Measurements from ENCODE around the gene GPBP1.
"Not testable (repeated sequence)": the region's sequence is repeated elsewhere in the genome, so short reads cannot be mapped to it uniquely, and the experiment has no call there.

The GPBP1 gene, protein sequence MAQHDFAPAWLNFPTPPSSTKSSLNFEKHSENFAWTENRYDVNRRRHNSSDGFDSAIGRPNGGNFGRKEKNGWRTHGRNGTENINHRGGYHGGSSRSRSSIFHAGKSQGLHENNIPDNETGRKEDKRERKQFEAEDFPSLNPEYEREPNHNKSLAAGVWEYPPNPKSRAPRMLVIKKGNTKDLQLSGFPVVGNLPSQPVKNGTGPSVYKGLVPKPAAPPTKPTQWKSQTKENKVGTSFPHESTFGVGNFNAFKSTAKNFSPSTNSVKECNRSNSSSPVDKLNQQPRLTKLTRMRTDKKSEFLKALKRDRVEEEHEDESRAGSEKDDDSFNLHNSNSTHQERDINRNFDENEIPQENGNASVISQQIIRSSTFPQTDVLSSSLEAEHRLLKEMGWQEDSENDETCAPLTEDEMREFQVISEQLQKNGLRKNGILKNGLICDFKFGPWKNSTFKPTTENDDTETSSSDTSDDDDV

GRCh38 chr5:57173319-57174127 lies at the start of gene GPBP1:
Gene GPBP1, plus strand, starts transcription at chr5:57174059. Its CDS starts 40,072 bp downstream, at chr5:57214131.
- DNase-seq: peak; percentile 100

- DNase-seq: no peak
These were observed 45.5 kb upstream of the GPBP1 start for GRCh38 chr5:57128325-57128724.

- DNase-seq: no peak
These were observed 40.3 kb upstream of the GPBP1 start for GRCh38 chr5:57133574-57133973.

DNA sequence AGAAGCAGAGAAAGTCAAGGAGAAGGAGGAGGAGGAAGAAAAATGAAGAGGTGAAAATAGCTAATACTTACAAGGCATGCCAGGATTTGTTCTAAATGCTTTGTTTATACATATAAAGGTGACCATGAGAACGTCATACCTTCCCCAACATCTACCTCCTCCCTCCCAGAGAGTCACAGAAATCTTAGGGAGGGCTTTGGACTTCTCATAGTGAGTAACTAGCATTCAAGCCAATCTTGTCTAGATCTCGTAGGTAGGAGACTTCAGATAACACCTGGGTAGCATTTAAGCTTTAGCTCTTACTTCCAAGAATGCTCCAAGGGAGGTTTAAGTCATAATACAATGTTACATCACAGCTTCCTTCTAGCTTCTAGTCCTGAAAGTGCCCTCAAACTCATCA lies 36.5 kb upstream of the GPBP1 start:
- no peak for DNase-seq

- DNase-seq: no peak
These were observed 21.5 kb upstream of the GPBP1 start for GRCh38 chr5:57152316-57152715.

GRCh38 chr5:57155033-57155432 lies 18.8 kb upstream of the GPBP1 start:
- DNase-seq: no peak

DNA sequence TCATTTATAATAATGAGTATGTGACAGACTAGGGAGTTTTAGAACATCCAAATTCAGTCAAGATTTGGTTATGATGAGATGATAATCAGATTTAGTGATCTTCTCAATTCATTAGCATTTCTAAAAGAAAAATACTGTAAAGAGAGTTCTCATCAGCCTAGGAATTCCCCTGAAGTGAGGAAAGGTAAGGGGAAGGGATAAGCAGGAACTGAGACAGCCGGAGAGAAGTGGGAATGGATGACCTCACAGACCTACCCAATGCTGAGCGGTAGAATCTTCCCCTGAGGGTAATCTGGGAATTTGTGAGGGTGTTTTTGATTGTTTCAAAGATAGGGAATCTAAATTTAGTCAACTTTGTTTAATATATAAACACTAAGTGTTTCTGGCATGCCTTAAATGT lies 16.7 kb upstream of the GPBP1 start:
- DNase-seq: peak; percentile 63

DNA sequence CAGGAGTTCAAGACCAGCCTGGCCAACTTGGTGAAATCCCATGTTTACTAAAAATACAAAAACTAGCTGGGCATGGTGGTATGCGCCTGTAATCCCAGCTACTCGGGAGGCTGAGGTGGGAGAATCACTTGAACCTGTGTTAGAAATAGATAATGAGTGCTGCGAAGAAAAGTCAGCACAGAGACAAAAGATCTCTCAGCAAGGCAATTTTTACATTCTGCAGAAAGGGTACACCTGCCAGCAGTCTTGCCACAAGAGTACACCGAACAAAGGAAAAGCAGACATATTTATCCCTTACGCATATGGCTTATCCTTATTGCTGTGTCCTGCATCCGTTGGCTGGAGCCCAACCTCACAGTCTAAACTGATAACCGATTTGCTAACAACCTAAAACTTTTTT lies 16.2 kb upstream of the GPBP1 start:
- no peak for DNase-seq

DNA sequence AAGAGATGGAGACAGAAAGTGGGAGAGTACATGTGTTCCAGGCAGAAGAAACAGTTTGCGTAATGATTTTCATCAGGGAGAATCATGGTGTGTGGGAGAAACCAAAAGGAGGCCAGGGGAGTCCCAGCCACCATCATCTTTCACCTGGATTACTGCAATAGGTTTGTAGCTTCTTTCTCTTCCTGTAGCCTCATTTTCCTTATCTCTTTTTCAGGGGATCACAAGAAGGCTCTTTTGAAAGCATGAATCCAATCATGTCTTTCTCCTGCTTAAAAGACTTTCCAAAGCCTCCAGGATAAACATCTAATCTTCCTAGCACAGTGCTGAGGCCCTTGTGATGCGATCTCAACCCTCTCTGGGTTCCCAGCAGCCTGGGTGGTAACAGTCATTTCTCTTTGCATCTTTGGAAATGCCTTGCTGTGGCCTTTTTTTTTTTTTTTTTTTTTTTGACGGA lies 10.3 kb upstream of the GPBP1 start:
- no peak for DNase-seq

- no peak for DNase-seq
These were observed 9.7 kb upstream of the GPBP1 start for GRCh38 chr5:57164124-57164523.

DNA sequence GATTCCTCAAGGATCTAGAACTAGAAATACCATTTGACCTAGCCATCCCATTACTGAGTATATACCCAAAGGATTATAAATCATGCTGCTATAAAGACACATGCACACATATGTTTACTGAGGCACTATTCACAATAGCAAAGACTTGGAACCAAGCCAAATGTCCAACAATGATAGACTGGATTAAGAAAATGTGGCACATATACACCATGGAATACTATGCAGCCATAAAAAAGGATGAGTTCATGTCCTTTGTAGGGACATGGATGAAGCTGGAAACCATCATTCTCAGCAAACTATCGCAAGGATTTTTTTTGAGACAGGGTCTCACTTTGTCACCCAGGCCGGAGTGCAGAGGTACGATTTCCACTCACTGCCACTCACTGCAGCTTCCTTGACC lies 8.7 kb upstream of the GPBP1 start:
- not testable (repeated sequence) for DNase-seq

DNA sequence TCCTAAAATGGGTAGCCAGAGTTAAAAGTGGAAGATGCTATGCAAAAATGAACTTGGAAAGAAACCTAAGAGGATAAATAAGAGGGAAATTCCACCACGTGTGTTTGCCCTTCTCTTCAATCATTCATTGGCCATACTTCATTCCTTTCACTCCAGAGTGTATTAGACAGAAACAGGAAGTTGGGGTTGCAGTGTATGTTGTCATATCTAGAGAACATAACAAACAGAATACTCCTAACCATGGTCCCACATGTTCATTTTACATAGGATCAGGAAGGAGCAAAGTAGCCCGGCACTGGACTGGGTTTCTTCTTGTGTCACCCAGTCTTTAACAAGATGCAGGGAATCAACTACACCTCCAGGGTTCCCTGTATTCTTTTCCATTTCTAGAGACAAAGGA lies 7.6 kb upstream of the GPBP1 start:
- peak; percentile 25 for DNase-seq

DNA sequence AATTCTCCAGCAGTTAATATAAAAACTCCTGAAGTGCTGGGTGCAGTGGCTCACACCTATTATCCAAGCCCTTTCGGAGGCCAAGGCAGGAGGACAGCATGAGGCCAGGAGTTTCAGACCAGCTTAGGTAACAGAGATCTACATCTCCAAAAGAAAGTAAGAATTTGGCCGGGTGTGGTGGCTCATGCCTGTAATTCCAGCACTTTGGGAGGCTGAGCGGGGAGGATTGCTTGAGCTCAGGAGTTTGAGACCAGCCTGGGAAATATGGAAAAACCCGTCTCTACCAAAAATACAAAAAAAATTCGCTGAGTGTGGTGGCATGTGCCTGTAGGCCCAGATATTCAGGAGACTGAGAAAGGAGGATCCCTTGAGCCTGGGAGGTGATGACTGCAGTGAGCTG lies 6.7 kb upstream of the GPBP1 start:
- no peak for DNase-seq

- DNase-seq: not testable (repeated sequence)
These were observed 3.7 kb upstream of the GPBP1 start for GRCh38 chr5:57170116-57170515.

- no peak for DNase-seq
These were observed 1.9 kb upstream of the GPBP1 start for GRCh38 chr5:57171816-57172465.

GRCh38 chr5:57172466-57173318 lies 1.2 kb upstream of the GPBP1 start:
- DNase-seq: peak; percentile 25

DNA sequence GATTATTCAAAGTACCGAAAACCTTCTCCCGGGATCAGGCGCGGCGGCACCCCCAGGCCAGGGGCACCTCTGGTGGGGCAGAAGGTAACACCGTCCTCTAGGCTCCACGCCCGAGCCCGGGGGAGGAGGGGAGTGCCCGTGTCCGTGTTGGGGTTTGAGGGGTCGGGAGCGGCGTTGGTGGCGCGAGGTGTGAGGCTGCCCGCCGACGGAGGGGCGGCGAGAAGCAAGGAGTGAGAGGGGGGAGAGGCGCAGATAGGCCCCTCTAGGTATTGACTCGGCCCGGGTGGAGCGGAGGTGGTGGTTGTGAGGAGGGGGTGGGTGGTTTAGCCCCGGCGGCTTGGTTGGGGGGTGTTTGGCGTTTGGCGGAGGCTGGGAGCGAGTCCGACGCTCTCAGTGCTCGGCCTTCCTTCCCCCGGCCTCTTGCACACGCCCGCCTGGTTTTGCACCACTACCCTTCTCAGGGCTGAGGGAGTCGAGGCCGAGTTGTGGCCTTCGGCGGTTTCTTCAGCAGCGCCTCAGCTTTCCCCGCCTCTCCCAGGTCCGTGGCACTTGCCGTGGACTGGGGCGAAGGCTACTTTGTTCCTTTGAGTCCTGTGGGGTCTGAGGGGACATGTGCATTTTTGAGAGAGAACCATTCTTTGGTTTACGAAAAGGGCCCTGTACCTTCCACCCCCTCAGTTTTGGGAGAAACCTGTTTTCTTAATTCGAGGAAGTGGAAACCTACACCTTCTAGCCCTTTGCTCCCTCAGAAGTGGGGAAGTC lies 450 bp downstream of the GPBP1 start:
- DNase-seq: peak; percentile 40

DNA sequence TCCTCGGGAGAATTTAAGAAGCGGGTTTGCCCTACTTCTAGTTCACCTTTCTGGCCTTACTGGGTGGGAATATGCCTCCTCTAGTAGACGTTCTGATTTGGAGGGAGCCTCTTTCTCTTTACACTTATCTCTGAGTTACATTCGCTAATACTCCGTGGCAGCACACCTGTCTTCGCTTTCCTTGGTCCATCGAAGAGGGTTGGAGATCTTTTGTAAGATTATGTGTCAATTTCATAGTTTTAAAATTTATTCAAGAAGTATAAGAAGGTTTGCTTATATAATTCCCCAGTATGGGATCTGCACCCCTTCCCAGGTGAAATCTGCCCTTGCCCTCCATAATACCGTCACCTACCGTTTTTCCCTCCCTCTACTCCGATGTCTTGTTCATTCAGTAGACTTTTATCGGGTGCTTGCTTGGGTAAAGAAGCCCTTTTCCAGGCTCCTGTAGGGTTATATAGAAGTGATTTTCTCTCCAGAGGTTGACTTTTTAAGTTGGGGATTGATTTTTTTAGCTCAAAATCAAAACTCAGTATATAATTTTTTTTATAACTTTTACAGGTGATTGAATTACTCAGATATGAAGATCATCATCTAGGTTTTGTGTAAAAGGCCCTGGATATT lies 1.1 kb downstream of the GPBP1 start:
- DNase-seq: peak; percentile 10

- peak; percentile 30 for DNase-seq
These were observed 1.9 kb downstream of the GPBP1 start for GRCh38 chr5:57175551-57176309.

GRCh38 chr5:57176350-57176857 lies 2.5 kb downstream of the GPBP1 start:
- DNase-seq: peak; percentile 45

All from EL (cell line).